NCI-H226 (cell line): ENCODE measurements around the gene TNIP3.
"Not testable (repeated sequence)": the region's sequence is repeated elsewhere in the genome, so short reads cannot be mapped to it uniquely, and the experiment has no call there.

Source experiments
- DNase-seq: peaks from one replicate; pipeline ENCODE4 v3.0.0-alpha.2; 2015

Gene TNIP3

GRCh38 chr4:121164291-121164690 lies at the start of gene TNIP3:
Gene TNIP3 (minus strand): TSS chr4:121164321. CDS start chr4:121164125, 196 bp downstream.
- peak; percentile 92 for DNase-seq

GRCh38 chr4:121212806-121213205 lies 48.7 kb upstream of the TNIP3 start:
- DNase-seq = no peak

- peak; percentile 5 for DNase-seq
Measured at GRCh38 chr4:121209171-121209570, 45.0 kb upstream of the TNIP3 start.

GRCh38 chr4:121208244-121209007 lies 44.3 kb upstream of the TNIP3 start:
- DNase-seq = peak; percentile 57

GRCh38 chr4:121205777-121206176 lies 41.7 kb upstream of the TNIP3 start:
- not testable (repeated sequence) for DNase-seq

GRCh38 chr4:121200795-121201472 lies 36.8 kb upstream of the TNIP3 start:
- DNase-seq = no peak

- DNase-seq = no peak
Measured at GRCh38 chr4:121199742-121200561, 35.8 kb upstream of the TNIP3 start.

GRCh38 chr4:121198251-121198650 lies 34.1 kb upstream of the TNIP3 start:
- DNase-seq = no peak

- DNase-seq = no peak
Measured at GRCh38 chr4:121195649-121196048, 31.5 kb upstream of the TNIP3 start.

- peak; percentile 6 for DNase-seq
Measured at GRCh38 chr4:121192480-121192879, 28.4 kb upstream of the TNIP3 start.

GRCh38 chr4:121192013-121192412 lies 27.9 kb upstream of the TNIP3 start:
- no peak for DNase-seq

GRCh38 chr4:121191361-121191760 lies 27.2 kb upstream of the TNIP3 start:
- DNase-seq = no peak

GRCh38 chr4:121190389-121190788 lies 26.3 kb upstream of the TNIP3 start:
- no peak for DNase-seq

- DNase-seq = no peak
Measured at GRCh38 chr4:121189326-121190215, 25.4 kb upstream of the TNIP3 start.

- DNase-seq = peak; percentile 35
Measured at GRCh38 chr4:121187206-121187605, 23.1 kb upstream of the TNIP3 start.

GRCh38 chr4:121185960-121186359 lies 21.8 kb upstream of the TNIP3 start:
- DNase-seq = no peak

GRCh38 chr4:121183989-121184388 lies 19.9 kb upstream of the TNIP3 start:
- no peak for DNase-seq

- no peak for DNase-seq
Measured at GRCh38 chr4:121183361-121183760, 19.2 kb upstream of the TNIP3 start.

GRCh38 chr4:121182296-121182695 lies 18.2 kb upstream of the TNIP3 start:
- no peak for DNase-seq

- no peak for DNase-seq
Measured at GRCh38 chr4:121181493-121181892, 17.4 kb upstream of the TNIP3 start.

GRCh38 chr4:121180558-121180957 lies 16.4 kb upstream of the TNIP3 start:
- DNase-seq = no peak
